Muscle layer of duodenum (tissue), 2 donors: ENCODE data around the gene FBXL13.
"Not testable (repeated sequence)": the region's sequence is repeated elsewhere in the genome, so short reads cannot be mapped to it uniquely, and the experiment has no call there.

Experiments used
- H3K27ac ChIP-seq: one replicate; pipeline ENCODE4 v1.7.0; 2013; ENCODE audit warnings: mild to moderate bottlenecking, low read length
- H3K27me3 ChIP-seq: one replicate; pipeline ENCODE4 v1.7.0; 2013; ENCODE audit warnings: low read depth, mild to moderate bottlenecking, control low read depth, low read length
- H3K36me3 ChIP-seq, 2 donors: one replicate each; pipeline ENCODE4 v1.7.0; 2013; ENCODE audit warnings: low read length in 2 of 2, control low read depth in 1 of 2, mild to moderate bottlenecking in 1 of 2; ENCODE audit not compliant: insufficient read depth in 2 of 2, control insufficient read depth in 1 of 2
- H3K4me1 ChIP-seq, 2 donors: one replicate each; pipeline ENCODE4 v1.7.0; 2013; ENCODE audit warnings: low read length in 2 of 2, mild to moderate bottlenecking in 2 of 2, control low read depth in 1 of 2, moderate library complexity in 1 of 2; ENCODE audit not compliant: insufficient read depth in 2 of 2, control insufficient read depth in 1 of 2
- H3K4me3 ChIP-seq, 2 donors: one replicate each; pipeline ENCODE4 v1.7.0; 2013; ENCODE audit warnings: low read length in 2 of 2, low read depth in 1 of 2, mild to moderate bottlenecking in 1 of 2
- H3K9me3 ChIP-seq, 2 donors: one replicate each; pipeline ENCODE4 v1.7.0; 2013; ENCODE audit warnings: low read length in 2 of 2, control low read depth in 1 of 2, mild to moderate bottlenecking in 1 of 2; ENCODE audit not compliant: control insufficient read depth in 1 of 2
- donor health status: healthy.

Gene FBXL13

GRCh38 chr7:102763295-102763905 lies 311.2 kb downstream of the FBXL13 start:
- not testable (repeated sequence) for H3K4me3 ChIP-seq, H3K36me3 ChIP-seq, H3K9me3 ChIP-seq, H3K27me3 ChIP-seq, H3K4me1 ChIP-seq, H3K27ac ChIP-seq
